HG03175 (cell line): Measurements from ENCODE around the gene SCARF1.

ENCODE experiments used
- ATAC-seq: cut with Tn5 transposase; IDR thresholded peaks from one replicate; pipeline ENCODE4 v1.9.1; 2021; ENCODE audit warnings: mild to moderate bottlenecking, moderate library complexity; ENCODE audit not compliant: unreplicated experiment

The SCARF1 gene

GRCh38 chr17:1601571-1601970 lies 44.0 kb downstream of the SCARF1 start:
- ATAC-seq, result no peak

DNA sequence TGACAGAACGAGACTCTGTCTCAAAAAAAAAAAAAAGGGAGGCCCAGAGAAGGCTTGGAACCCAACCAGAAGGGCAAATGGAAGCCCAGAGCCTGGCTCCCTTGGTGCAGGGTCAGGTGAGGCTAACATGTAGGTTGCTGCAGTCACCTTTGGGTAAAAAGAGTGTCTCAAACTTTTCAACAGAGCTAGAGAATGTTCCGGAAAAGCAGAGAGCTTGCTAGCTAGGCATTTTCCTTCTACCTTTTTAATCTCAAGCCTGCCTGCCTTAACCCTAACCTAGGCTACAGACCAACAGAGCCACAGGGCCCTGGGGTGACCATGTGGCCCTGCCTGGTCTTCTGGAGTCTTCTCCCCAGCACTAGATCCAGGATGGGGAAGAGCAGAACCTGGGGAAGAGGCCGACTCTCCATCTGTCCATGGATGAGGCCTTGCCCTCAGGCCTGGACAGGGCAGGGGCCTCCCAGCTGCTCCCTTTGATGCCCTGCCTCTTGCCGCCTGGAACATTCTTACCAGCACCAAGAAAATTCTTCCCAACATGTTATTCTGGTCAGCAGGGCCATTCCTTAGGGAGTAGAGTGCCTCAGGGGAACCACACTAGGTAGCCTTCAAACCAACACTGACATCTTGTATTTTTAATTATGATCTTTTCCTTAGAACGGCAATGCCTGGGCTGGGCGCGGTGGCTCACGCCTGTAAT lies 47.0 kb downstream of the SCARF1 start:
- ATAC-seq, result no peak

DNA sequence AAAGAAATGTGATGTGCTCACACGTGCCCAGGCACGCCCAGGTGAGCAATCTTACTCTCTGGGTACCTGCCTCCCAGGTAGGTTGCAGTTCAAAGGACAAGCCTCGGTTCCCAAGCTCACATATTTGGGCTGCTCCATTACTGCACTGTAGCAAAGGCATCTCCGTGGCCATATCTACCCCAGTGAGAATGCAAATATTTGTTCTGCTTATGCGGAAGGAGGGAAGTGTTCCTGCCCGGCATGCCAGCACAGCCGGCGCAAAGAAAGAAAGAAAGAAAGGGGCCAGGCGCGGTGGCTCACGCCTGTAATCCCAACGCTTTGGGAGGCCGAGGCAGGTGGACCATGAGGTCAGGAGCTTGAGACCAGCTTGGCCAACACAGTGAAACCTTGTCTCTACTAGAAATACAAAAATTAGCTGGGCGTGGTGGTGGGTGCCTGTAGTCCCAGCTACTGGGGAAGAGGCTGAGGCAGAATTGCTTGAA lies 47.6 kb downstream of the SCARF1 start:
- ATAC-seq, result no peak

GRCh38 chr17:1593630-1593931 lies 52.0 kb downstream of the SCARF1 start:
- ATAC-seq, result no peak

DNA sequence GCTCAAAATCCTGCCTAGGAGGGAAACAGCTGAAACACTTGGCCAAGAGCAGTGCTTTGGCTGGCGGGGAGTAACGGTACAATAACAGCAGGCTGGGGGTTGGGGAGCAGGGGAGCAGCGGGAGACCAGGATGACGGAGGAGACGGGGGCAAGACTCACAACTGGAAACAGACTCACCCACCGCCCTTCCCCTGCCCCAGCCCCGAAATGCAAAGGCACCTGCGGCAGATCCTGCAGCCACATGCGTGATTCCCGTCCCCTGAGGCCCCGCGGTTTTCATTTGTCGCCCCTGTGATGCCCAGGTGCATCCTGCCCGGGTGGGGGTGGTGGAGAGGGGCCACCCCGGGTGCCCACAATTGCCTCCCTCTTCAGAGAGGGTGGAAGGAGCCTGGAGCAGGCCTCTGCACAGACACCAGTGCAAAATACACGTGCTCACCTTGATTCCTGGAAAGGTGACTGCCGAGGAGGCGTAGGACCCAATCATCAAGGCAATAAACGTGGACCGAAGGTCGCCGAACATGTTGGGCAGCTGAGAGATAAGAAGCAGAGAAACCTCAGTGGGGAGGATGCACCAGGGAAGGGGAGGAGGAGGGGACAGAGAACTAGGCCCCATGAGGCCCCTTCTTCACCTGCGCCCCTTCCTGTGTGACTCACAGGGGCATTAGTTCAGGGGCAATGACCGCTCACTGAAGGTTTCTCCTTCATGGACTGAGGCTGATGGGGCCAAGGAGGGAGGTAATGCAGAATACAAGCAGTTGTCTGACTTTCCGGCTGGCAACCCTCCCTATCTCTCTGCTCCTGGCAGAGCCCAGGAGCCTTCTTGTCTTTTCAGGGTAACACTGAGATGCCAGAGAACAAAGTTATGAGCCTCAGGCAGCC lies 52.5 kb downstream of the SCARF1 start:
- peak; percentile 71 for ATAC-seq

- ATAC-seq, result no peak
These were observed 54.0 kb downstream of the SCARF1 start for GRCh38 chr17:1591474-1592090.

DNA sequence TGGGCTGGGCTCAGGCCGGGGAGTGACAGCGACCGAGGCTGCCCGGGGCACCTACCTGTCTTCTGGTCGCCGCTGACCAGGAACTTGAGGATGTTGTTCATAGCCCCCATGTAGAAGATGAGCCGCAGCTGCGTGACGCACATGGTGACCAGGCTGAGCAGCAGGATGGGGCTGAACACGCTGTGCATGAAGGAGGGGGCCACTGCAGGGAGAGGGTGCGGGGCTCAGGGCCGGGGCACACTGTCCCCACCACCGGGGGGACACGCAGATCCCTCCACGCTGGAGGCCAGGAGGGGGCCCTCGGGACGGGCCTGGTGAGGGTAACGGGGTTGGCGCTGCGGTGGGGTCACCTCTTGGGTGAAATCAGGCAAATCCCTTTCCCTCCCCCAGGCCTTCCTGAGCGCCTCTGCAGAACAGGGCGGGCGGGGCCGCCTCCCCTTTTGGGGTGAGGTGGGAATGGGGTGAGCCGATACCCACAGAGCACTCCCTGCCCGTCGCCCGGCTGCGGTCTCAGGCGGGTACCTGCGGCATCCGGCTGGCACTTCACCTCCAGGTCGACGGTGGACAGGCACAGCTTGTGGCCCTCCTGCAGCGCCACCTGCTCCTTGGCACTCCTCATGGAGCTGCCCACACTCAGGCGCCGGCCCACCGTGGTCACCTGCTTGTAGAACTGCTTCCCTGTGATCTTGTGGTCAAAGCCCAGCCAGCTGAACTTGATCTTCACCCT lies 54.6 kb downstream of the SCARF1 start:
- no peak for ATAC-seq

DNA sequence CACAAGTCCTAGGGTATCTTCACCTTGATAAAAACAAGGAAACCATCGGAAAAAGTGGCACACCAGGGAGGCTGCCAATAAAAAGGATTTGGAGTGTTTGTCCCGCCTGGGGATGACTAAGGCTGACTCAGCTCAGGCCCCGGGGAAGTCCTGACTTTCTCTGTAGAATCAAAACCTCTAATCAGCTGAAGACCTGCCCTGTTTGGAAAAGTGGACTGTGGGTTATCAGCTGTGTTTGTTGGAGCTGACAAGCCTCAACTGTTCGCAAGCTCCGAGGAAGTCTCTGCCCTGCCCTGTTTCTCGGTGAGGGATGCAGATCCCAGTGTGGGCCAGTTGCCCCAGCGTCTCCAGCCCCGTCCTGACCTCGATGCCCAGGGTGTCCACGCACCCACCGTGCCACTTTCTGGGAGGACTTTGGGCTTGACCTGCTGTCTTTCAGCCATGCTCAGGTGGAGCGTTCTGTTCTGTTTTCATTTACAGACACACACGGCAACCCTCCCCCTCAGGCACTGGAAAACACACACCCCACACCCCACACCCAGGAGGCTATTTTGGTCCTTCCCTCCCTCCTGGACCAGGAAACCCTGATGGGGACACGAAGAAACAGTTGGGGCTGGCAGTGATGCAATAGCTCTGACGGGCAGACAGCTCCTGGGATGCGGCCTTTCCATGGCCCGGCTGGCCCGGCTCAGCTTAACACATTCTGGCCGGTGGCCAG lies 55.3 kb downstream of the SCARF1 start:
- ATAC-seq, result no peak

DNA sequence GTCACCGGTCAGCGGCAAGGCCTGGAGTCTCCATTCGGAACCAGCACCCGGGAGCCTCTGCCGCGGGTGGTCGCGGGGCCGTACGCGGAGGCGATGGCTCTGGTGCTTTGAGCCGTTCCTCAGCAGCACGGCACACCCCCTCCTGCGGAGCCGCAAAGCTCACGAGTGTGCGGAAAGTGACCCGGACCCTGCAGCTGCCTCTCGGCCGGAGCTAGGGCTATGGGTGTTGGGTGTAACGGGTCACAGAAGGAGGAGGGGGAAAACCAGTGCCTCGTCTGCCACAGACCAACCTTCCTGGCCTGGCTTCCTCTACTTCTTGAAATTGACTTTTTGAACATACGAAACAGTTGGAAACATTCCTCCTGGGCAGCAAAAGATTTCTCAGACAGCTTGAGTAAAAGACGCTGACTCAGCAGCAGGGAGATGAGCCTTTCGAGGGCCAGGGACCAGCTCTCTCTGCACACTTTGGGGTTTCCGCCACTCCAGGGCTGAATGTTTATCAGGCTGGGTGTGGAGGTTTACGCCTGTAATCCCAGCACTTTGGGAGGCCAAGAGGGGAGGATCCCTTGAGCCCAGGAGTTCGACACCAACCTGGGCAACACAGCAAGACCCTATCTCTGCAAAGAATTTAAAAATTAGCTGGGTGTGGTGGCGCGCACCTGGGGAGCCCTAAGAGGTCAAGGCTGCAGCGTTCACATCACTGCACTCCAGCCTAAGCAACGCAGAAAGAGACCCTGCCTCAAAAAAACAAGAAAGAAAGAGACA lies 56.5 kb downstream of the SCARF1 start:
- no peak for ATAC-seq

DNA sequence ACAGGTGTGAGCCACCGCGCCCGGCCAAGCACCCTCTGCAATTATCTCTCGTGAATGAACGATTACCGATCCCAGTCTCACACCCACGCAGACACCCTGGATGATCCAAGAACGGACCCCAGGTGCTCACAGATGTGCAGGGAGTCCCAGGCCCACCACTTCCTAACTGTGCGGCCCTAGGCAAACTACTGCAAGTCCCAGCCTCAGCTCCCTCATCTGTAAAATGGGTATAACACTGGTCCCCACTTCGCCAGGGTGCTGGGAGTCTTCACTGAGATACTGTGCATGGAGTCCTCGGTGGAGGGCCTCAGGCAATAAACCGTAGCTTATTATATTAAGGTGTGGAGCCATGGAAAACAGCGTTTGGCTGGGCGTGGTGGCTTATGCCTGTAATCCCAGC lies 61.4 kb downstream of the SCARF1 start:
- ATAC-seq, result no peak
